Calu3 (cell line): Measurements from ENCODE around the gene EN1. TPM values are rescaled to one million over a fixed set of nuclear protein-coding genes. Genes with fewer than 3 reads are reported as not detected.

ENCODE experiments used
- BruUV-seq: library from RNA; stranded (reverse); fragments of 400-500 nt; replicated peaks from 2 replicates; lab custom pipeline; 2021; lab: Mats Ljungman, UMichigan
- CTCF ChIA-PET: fragments of 300-600 bp; sonication (Branson Sonifier 250); formaldehyde crosslinking; loops from one replicate; lab custom pipeline; 2022; ENCODE audit warnings: antibody characterized with exemption; lab: Charles Lee
- DNase-seq: peaks from one replicate; pipeline ENCODE4 v3.0.0; 2022
- H3K27ac Mint-ChIP-seq: one replicate; pipeline ENCODE4 v1.8.0; 2022; ENCODE audit warnings: mixed read lengths; ENCODE audit not compliant: unreplicated experiment
- H3K27me3 Mint-ChIP-seq: one replicate; pipeline ENCODE4 v1.8.0; 2022; ENCODE audit warnings: mixed read lengths; ENCODE audit not compliant: unreplicated experiment
- H3K36me3 Mint-ChIP-seq: one replicate; pipeline ENCODE4 v1.8.0; 2022; ENCODE audit warnings: mild to moderate bottlenecking, moderate library complexity, mixed read lengths; ENCODE audit not compliant: insufficient read depth, unreplicated experiment
- H3K4me1 Mint-ChIP-seq: one replicate; pipeline ENCODE4 v1.8.0; 2022; ENCODE audit warnings: mild to moderate bottlenecking, low read depth, mixed read lengths; ENCODE audit not compliant: unreplicated experiment
- H3K4me3 Mint-ChIP-seq: one replicate; pipeline ENCODE4 v1.8.0; 2022; ENCODE audit warnings: mild to moderate bottlenecking, low read depth, moderate library complexity, mixed read lengths; ENCODE audit not compliant: unreplicated experiment
- H3K9me3 Mint-ChIP-seq: one replicate; pipeline ENCODE4 v1.8.0; 2022; ENCODE audit warnings: low read depth, mixed read lengths; ENCODE audit not compliant: unreplicated experiment
- intact Hi-C: fragments of 100-400 bp; cut with micrococcal nuclease; formaldehyde crosslinking; loops from one replicate; pipeline ENCODE4 v1.10.0; 2022; ENCODE audit not compliant: unreplicated experiment
- total RNA-seq: library from RNA; stranded (reverse); gene quantifications from 2 replicates; pipeline ENCODE4 v1.2.3, GENCODE V29; 2022
- TF ChIP-seq, protein P1 (sequence below): fragments of 200-600 bp; IDR thresholded peaks from one replicate; pipeline ENCODE4 v1.8.0; 2022; ENCODE audit warnings: antibody characterized with exemption; ENCODE audit not compliant: unreplicated experiment

EN1 gene
- total RNA-seq, 1 experiment from 2014 or later, result 2.3 TPM

- intact Hi-C loops, result no loop called here
- no TSS peak for BruUV-seq
- Mint-ChIP-seq H3K36me3 (no peaks in the 10 kb centered on the region), H3K27me3 (peaks cover 62% of the 10 kb centered on the region), H3K9me3 (peaks cover 5% of the 10 kb centered on the region), H3K27ac (no peak overlapping the region), H3K4me1 (no peaks in the 10 kb centered on the region), H3K4me3 (no peak overlapping the region)
- TF ChIP-seq, protein P1, sequence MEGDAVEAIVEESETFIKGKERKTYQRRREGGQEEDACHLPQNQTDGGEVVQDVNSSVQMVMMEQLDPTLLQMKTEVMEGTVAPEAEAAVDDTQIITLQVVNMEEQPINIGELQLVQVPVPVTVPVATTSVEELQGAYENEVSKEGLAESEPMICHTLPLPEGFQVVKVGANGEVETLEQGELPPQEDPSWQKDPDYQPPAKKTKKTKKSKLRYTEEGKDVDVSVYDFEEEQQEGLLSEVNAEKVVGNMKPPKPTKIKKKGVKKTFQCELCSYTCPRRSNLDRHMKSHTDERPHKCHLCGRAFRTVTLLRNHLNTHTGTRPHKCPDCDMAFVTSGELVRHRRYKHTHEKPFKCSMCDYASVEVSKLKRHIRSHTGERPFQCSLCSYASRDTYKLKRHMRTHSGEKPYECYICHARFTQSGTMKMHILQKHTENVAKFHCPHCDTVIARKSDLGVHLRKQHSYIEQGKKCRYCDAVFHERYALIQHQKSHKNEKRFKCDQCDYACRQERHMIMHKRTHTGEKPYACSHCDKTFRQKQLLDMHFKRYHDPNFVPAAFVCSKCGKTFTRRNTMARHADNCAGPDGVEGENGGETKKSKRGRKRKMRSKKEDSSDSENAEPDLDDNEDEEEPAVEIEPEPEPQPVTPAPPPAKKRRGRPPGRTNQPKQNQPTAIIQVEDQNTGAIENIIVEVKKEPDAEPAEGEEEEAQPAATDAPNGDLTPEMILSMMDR, result no peak
- CTCF ChIA-PET, result no interaction called here
- no peak for DNase-seq
These were observed 52.9 kb downstream of the EN1 start for GRCh38 chr2:118794546-118794945.

Other genes with a start within 250 kb of the EN1 start
- gene MARCO, start 94.5 kb upstream of the EN1 start, total RNA-seq, result not detected in 2 replicates